ENCODE measurements around the gene REXO5.
"Not testable (repeated sequence)": the region's sequence is repeated elsewhere in the genome, so short reads cannot be mapped to it uniquely, and the experiment has no call there.

Gene REXO5, protein sequence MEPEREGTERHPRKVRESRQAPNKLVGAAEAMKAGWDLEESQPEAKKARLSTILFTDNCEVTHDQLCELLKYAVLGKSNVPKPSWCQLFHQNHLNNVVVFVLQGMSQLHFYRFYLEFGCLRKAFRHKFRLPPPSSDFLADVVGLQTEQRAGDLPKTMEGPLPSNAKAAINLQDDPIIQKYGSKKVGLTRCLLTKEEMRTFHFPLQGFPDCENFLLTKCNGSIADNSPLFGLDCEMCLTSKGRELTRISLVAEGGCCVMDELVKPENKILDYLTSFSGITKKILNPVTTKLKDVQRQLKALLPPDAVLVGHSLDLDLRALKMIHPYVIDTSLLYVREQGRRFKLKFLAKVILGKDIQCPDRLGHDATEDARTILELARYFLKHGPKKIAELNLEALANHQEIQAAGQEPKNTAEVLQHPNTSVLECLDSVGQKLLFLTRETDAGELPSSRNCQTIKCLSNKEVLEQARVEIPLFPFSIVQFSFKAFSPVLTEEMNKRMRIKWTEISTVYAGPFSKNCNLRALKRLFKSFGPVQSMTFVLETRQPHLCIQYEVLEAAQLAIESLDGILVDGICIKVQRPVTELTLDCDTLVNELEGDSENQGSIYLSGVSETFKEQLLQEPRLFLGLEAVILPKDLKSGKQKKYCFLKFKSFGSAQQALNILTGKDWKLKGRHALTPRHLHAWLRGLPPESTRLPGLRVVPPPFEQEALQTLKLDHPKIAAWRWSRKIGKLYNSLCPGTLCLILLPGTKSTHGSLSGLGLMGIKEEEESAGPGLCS

GRCh38 chr16:20806168-20807050 is at the start of gene REXO5, which contains the start of gene ERI2:
REXO5 (plus strand) TSS chr16:20806527; CDS start chr16:20806954, 427 bp downstream.
ERI2 (minus strand) TSS chr16:20806472; CDS start chr16:20806430, 42 bp downstream.
- peak; percentile 84 for DNase-seq

DNA sequence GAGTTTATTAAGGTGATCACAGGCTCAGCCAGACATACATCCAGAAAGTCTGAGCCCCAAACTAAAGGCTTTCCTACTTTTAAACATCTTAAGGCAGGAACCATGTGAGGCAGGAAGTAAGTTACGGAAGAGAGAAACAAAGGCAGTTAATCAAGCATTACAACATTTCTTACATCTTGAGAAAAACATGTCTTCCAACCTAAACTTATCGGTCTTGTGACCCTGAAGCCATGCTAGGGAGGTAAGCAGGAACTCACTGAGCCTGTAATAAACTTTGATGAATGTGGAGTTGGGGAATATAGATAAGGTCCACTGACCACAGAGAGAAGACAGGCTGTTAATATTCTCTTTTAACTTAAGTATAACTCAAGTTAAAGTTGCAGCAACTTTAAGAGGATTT is 46.0 kb upstream of the REXO5 start:
- no peak for DNase-seq

DNA sequence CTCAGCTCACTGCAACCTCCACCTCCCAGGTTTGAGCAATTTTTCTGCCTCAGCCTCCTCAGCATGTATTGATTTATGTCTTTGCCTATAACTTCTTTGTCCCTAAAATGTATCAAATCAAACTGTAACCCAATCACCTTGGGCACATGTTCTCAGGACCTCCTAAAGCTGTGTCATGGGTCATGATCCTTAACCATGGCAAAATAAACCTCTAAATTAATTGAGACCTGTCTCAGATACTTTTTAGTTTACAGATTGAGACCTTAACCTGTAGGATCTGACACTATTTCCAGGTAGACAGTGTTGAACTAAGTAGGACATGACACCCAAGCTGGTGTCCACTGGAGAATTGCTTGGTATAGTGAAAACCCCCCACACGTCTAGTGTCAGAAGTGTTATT is 45.2 kb upstream of the REXO5 start:
- no peak for DNase-seq

GRCh38 chr16:20762404-20763123 is 43.8 kb upstream of the REXO5 start:
- no peak for DNase-seq

DNA sequence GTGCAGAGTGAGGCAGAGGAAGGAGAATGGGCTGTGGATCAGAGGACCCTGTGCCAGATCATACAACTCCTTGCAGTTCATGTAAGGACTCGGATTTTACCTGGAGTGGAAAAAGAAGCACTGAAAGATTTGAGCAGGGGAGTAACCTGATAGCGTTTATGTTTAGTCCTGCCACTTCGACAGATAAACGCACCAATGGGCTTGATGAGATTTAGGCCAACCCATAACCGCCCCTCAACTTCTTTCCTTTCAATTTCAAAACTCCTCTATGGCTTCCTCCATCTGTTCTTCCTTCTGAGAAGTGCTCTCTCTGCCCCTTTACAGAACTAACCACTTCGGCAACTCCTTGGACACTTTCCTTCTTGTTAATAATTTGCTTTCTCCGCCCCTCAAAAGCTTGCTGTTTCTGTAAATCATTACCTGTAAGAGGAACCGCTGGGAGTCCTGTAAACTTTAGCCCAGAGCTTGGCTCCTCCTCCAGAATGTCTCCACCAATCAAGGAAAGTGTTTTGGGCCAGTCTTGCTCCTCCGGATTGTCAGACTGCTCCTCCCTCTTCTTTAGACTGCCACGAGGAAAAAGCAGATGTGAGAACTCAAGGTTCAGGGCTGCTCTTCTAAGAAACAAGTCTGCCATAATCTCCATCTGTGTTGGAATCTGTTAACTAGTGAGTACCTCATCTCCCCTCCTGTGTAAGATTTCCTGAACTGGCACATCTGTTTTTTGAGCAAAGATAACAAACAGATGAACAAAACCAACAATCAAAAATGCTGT is 42.7 kb upstream of the REXO5 start, which contains the start of gene ACSM3:
TSS of gene ACSM3 (plus strand) at position 554 of the 772 bp plus-strand sequence. CDS start 6,021 bp downstream, outside the sequence.
- peak; percentile 45 for DNase-seq

- not testable (repeated sequence) for DNase-seq
Measured at GRCh38 chr16:20764448-20764847, 41.9 kb upstream of the REXO5 start.

GRCh38 chr16:20765732-20766131 is 40.6 kb upstream of the REXO5 start:
- DNase-seq: no peak

DNA sequence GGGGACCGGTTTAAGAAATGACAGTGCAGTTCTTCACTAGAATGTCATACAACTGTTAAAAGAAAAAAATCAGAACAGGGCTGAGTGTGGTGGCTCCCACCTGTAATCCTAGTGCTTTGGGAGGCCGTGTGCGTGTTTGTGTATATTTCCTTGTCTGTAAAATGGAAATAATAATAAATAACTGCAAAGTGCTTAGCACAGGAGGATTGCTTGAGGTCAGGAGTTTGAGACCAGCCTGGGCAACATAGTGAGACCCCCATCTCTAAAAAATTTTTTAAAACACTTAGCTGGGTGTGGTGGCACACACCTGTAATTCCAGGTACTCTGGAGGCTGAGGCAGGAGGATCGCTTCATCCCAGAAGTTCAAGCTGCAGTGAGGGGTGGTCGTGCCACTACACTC is 40.0 kb upstream of the REXO5 start:
- no peak for DNase-seq

DNA sequence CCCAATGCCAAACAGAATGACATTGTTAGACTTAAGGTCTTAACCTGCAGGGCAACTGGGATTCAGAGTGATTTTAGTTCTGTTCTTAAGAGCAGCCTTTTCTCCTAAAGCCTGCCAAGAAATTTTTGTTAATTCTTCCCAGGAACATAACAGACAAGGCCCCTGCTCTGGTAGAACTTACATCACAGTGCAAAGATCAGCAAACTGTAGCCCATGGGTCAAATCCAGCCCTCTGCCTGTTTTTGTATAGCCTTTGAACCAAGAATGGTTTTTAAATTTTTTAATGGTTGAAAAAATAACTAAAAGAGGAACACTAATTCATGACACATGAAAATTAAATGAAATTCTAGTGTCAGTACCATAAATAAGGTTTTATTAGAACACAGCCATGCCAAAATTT is 38.8 kb upstream of the REXO5 start:
- DNase-seq: no peak

DNA sequence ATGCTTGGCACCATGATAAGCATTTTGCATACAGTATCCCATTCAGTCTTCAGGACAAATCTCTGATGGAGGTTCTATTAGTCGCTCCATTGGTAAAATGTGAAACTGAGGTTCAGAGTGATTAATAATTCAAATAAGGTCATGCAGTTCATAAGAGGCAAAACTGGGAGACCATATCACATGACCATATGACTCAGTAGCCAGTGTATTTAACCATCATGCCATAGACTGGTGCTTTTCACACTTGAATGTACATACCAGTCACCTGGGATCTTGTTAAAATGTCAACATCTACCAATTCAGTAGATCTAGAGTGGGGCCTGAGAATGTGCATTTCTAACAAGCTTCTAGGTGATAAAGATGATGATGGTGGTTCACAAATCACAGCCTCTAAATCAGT is 38.2 kb upstream of the REXO5 start:
- no peak for DNase-seq

- DNase-seq: no peak
Measured at GRCh38 chr16:20768818-20769217, 37.5 kb upstream of the REXO5 start.

- no peak for DNase-seq
Measured at GRCh38 chr16:20773679-20774078, 32.6 kb upstream of the REXO5 start.

DNA sequence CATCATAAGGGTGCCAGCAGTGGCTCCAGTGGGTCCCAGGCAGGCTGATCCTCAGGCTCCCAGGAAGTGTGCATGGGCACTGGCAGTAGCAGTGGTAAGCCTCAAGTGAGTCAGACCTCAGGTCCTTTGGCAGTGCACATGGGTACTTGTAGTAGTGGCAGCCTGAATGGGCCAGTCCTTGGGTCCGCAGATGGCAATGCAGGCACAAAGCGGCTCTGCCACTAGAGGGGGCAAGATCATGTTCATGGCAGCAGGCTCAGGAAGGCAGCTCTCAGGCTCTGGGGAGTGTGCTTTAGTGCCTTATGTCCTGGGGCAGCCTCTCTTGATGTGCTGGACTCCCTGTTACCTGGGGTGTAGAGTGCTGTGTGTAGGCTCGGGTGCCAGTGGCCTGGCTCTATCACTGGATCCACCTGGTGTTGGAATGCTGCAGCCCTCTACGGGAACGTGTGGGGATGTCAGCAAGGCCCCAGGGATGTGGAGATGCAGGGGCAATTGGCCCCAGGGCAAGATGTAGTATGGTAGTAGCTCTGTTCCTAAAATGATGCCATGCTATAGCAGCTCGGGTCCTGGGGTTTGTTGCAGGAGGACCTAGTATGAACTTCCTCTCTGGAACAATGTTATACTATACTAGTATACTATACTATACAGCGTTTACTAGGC is 31.5 kb upstream of the REXO5 start:
- DNase-seq: peak; percentile 46

- DNase-seq: no peak
Measured at GRCh38 chr16:20781697-20782096, 24.6 kb upstream of the REXO5 start.

- DNase-seq: no peak
Measured at GRCh38 chr16:20782470-20782869, 23.9 kb upstream of the REXO5 start.

DNA sequence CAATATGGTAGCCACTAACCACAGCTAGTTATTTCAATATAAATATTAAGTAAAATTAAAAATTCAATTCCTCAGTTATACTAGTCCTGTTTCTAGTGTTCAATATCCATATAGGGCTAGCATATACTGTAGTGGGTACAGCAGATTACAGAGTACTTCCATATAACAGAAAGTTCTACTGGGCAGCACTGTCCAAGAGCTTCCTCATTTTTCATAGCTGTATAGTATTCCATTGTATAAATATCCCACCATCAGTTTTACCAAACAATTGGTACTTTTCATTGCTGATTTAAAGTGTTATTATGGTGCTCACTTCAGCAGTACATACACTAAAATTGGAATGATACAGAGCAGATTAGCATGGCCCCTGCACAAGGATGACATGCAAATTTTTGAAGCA is 22.1 kb upstream of the REXO5 start:
- no peak for DNase-seq

DNA sequence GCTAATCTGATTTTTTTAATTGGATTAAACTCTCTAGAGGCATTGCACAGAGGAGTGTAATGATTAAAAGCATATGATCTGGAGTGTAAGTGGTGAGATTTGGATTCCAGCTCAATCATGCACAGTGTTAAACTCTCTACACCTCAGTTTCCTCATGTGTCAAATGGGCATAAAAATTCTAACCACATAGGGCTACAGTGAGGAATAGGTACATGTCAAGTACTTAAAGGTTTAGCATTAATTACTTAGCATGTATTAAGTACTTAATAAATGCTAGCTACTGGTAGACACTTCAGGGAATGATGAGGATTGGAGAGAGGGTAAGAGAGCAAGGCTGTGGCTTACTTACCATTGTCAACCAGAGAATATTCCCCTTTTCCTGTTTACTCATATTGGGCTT is 17.2 kb upstream of the REXO5 start:
- no peak for DNase-seq

GRCh38 chr16:20791923-20792612 is 14.3 kb upstream of the REXO5 start:
- no peak for DNase-seq

DNA sequence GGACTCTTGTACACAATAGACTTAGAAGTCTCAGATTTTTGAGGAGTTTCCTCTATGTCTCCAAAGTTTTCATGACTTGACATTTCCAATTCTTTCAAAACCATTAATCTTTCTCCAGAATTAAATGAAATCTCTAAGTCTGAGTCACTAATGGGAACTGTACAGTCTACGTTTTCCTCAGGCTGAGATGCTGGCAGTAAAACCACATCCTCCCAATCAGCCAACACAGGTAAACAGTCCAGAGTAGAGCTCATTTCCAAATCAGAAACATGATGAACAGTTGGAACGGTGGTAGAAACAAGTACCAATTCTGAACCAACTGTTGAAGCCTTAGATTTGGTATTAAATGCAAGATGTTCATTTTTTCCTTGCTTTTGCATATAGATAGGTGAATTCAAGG is 8.0 kb upstream of the REXO5 start:
- no peak for DNase-seq

DNA sequence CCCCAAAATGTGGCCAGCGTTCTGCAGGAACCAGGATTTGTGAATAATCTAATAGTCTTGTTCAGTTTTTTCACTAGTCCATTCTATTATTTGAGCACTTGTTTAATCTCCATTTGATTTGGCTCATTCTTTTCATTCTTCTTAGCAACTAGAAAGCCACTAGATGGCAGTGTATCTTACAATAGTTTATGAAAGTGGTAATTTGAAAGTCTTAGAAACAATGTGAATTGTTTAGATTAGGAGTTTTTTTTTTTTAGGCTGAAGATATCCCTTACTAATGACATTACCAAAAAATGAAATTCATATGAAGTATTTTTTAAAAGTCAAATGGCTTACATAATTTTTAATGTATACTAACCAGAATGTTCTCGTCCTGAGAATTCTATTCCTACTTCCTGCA is 6.7 kb upstream of the REXO5 start:
- no peak for DNase-seq
